Stimulated activated CD4-positive, alpha-beta T cell treated with anti-CD3 and anti-CD28 coated beads, Interleukin-1b, Interleukin-23, amount 100 ng/mL, for 24 hours (primary cell): ENCODE results near the gene TAF15.

Experiments
- DNase-seq, 4 experiments: peaks; one replicate each; pipeline ENCODE4 v3.0.0-alpha.2; 2020; ENCODE audit warnings: low read depth in 4 of 4, low spot score in 1 of 4

TAF15 gene

DNA sequence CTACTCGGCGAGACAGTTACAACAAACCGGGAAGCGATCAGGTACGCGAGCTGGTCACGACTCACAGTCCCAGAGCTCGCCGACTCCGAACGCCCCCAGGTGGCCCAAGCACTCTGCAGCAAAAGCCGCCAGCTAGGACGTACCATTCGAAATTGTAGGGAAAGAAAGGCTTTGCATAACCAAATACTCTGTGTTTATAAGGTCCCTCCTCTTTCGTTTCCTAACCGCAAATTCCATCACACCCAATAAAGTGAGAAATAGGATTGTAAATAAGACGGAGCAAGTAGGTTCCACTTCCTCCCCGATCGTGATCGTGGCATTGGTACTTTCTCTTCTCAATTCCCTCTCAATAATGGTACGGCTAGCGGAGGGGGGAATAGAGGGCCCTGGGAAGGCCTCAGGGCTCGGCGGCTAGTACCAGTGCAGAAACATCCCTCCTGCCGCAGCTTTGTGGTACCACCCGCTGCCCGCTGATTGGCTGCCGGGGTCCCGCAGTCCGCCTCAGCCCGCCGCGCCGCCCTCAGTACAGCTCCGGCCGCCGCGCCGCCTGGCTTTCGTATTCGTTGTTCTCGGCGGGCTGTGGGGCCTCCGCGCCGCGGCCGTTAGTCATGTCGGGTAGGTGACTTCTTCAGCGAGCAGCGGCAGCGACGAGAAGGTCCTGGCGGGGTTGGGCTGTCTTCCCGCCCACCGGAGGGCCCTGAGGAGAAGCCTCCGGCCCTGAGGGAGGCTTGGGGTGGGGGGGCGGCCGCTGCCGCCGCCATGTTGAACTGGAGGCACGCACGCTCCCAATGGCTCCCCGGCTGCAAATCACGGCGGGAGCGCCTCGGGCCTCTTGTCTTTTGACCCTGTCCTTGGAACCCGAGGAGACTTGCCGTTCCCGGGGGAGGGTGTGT lies at the start of gene TAF15:
Gene TAF15, plus strand, starts transcription at position 523 of the 893 bp plus-strand sequence. Its CDS starts 86 bp downstream, at position 609.
- DNase-seq, result peak; percentile 76 to 92 (median 84)

DNA sequence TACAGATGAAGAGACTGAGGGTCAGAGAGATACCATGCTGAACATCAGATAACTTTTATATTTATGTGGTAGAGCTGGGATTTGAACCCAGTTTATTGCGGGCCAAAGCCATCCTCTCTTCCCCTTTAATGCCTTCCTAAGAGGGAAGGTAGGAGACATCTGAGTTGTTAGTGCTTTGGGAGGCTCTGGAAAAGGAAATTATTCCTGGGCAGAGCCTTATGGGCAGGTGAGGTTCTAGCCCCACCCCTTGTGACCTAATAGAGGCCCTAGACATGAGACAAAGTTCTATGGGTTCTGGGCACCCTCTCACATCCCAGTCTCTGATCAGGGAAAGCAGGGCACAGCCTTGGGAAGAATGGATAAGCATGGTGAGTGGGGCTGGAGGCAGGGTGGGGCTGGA lies 48.7 kb upstream of the TAF15 start, which contains the start of gene C17orf50:
Gene C17orf50, plus strand, starts transcription at position 301 of the 400 bp plus-strand sequence. Its CDS starts 55 bp downstream, at position 356.
- DNase-seq, result no peak

DNA sequence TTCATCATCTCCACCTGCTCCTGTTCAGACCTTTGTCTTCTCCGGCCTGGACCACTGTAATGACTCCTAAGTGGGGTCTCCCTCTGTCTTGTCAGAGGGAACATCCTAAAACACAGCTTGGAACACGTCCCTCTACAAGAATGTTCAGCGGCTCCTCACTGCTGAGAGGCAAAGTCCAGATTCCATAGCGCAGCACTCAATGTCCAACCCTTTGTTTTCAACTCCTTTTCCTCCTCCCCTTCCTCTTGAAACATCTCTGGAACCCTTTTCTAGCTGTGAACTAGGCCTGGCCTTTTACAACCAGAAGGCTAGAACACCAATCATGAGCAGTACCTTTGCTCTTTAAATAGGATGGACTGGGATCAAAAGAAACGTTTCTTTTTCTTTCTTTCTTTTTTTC lies 47.7 kb upstream of the TAF15 start:
- DNase-seq, result no peak

DNA sequence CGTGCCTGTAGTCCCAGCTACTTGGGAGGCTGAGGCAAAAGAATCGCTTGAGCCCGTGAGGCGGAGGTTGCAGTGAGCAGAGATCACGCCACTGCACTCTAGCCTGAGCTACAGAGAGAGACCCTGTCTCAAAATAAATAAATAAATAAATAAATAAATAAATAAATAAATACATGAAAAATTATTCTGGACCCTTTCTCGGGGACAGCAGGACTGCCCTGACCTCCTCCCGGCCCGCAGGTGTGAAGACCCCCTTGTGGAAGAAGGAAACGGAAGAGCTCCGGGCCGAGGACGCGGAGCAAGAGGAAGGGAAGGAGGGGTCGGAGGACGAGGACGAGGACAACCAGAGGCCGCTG lies 45.5 kb upstream of the TAF15 start:
- no peak for DNase-seq

DNA sequence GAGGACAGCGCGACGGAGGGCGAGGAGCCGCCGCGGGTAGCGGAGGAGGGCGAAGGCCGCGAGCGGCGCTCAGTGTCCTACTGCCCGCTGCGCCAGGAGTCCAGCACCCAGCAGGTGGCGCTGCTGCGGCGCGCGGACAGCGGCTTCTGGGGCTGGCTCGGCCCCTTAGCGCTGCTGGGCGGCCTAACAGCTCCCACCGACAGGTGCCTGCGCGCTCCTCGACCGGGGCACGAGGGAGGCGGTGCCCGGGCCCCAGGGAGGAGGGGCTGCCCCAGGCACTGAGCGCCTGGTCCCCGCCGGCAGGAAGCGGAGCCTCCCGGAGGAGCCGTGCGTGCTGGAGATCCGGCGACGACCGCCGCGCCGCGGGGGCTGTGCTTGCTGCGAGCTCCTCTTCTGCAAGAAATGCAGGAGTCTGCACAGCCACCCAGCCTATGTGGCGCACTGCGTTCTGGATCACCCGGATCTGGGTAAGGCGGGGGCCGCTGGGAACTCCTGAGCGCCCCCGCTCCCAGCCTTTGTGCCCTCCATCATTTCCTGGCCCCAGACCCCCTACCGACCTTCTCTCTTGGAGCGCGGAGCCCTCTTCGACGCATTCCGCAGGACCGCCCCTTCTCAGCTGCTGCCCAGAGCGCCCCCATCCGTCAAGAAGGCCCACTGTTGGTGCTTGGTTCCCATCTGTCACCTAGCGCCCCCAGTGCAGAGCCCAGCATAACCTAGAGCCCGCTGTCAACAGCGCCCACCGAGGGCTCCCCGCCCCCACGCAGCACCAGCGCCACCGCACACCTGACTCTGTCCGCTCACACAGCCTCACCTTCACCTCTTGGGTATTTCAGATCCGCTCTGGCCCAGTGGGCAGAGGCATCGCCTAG lies 44.9 kb upstream of the TAF15 start:
- peak; percentile 67 to 80 (median 72) for DNase-seq

DNA sequence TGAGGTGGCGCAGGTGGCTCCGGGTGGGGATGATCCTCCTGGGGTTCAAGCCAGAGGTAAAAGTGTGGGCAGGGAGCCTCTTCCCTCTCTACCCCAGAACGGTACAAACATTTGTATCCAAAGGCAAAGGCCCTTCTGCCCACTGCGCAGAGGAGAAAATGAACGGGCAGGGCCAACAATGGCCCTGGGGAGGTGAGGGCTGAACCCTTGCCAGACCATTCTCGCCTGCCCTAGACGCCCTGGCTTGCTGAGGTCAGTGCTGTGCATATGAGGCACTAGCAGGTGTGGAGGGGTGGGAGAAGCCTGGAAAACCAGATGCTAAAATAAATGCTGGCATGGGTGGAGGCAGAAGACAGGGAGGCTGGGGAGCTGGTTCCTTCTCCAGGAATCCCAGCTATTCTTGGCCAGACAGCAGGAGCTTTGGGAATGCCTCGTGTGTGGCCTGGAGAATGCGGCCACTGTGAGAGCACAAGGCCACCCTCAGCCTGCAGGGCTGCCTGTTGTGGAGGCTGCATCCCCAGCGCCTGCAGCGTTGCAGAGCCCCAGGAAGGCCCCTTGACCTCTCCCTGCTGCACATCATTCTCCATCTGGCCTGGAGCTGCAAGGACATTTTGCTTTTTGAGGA lies 44.1 kb upstream of the TAF15 start:
- no peak for DNase-seq

DNA sequence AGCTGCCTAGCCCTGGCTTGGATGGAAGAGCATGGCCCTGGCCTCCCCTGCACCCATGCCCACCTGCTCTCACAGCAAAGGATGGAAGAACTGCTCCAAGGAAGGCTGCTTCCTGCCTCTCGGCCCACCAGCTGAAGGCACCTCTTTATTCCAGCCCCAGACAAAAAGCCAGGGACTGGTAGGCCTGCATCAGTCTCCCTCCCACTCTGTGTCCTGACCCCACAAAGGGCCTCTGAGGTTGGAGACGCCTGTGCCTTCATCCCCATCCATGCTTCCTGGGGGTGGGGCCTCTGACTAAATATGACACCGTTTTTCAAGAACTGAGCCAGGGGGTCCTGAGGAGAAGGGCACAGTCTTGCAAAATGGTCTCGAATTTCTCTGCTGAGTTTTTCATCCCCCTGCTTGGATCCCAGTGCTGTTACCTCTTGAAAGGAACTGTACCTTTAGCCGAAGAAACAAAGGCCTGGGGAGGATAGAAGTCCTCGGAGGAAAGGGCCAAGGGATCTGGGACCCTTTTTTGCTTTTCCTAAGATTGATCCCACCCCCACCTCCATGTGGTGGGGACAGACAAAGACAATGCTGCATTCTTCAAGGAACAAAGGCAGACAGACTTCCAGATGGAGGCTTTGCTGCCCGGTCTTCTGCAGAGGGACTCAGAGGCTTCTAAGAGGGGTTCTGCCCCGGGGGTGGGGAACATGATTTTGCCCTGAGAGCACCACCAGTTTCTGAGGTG lies 43.4 kb upstream of the TAF15 start:
- no peak for DNase-seq

DNA sequence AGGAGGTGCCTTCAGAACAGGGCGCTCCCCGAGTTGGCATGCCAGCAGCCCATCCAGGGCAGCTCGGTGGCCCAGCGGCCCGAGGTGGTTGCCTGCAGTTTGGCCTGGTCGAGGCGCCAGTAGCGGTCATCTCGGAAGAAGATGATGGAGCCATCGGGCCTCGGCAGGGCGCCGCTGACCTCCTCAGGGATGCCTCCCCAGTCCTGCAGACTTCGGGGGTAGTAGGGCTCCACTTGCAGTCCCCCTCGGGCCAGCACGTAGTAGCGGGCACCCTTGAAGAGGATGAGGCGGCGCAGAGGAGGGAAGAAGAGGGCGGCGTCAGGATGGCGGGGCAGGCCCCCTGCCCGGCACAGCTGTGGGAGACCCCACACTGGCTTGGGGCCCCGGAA lies 42.8 kb upstream of the TAF15 start:
- no peak for DNase-seq

DNA sequence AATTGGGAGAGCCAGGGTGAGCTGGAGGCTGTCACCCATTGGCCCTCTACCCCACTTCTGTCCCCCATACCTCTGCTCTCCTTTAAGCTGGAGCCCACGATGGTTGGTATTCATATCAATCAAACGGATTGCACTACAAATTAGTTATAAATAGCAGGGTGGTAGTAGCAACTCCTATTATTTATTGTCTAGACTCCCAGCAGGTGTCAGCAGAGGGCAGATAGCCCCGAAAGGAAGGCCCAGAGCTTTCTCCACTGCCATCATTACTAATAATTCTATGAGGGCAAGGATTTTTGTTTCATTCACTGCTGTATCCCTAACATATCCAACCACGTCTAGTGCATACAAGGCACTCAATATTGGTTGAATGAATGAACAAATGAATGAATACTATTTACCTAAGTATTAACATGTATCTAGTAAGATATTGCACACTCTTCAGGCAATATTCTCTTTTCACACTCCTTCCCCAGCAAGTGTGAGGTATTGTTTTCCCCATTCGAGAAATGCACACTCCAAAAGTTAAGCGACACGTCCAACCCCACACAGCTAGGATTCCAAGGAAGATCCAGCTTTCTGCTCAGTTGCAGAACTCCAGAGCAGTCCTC lies 42.3 kb upstream of the TAF15 start:
- DNase-seq, result no peak

DNA sequence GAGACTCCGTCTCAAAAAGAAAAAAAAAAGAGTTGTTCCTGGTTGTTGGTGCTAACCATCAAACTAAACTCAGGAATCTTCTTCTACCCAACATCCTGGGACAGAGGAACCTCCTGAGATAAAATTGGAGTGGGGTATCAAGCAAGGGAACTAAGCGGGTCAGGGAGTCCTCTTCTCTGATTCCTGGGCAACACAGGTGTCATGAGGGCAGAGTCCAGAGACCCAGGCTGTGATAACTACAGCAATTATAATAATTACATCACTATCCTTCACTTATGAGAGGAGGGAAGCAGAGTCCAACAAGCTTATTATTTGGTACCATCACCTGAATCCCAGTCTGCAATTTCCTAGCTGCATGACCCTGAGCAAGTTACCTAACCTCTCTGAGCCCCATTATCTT lies 40.5 kb upstream of the TAF15 start:
- no peak for DNase-seq

DNA sequence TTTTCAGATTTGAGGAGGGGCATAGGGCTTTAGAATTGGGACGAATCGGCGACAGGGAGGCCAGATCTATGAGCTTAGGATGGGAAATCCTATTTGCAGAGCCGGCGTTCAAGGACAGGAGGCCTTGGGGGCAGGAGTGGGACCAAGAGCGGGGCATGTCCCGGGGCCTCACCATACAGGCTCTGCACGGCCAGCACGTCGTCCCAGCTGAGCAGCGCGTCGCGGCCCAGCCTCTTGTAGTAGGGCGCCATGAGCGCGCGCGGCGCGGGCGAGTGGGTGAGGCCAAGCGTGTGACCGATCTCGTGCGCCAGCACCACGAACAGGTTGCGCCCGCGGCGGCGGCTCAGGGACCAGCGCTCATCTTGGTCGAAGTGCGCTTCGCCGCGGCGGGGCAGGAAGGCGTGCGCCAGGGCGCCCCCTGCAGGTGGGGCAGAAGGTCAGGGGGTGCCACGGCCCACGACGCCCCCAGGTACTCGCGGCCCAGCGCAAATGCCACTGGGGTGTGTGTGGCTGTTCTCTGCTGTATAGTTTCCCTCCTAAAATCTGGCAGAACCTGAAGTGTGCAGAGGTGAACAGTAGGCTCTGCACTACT lies 39.3 kb upstream of the TAF15 start:
- DNase-seq, result no peak

DNA sequence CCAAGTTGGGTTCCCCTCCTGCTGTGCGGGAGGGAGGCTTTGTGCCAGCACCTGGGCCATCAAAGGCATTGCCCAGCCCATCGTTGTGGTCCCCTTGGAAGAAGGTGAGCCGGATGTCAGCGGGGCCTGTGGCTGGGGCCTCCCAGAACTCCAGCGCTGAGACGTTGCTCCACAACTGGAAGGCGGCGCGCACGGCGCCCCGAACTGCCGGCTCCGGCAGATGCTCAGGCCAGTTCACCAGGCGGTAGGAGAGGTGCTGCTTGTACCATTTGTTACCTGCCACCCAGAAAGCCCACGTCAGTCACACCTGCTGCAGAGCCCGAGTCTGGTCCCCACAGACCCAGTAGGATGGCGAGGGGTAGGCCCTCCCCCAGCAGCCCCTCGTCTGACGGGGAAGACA lies 36.2 kb upstream of the TAF15 start:
- no peak for DNase-seq

DNA sequence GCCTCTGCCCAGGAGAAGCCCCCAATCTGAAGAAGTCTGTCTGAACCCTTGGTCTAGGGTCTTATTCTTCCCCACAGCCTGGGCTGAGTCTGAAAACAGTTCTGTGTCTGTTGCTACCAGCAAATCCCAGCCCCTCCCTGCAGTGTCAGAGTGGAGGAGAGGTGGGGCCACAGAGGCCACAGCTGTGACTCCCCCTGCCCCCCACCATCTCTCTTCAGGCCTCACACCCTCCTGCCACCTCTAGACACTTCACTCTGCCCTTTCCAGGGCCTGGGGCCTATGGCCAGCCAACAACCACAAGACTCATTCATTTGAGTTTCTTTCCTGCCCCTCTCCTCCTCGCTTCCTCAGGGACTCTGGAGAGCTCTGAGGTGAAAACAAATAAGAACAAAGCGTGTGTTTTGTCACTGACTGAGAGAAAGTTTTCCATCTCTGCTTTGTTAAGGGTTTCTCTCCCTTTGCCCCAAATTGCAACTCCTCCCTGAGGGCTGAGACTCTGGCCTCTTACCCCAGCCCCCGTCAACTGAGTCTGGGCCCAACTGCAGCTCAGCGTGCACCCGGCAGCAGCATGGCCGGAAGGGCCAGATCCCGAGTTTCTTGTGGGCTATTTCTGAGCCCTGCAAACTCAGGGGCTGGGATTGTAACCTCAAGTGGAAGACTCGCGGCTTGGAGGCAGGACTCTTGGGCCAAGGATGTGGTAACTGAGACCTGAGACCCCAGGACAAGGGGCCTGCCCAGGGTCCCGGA lies 35.4 kb upstream of the TAF15 start:
- no peak for DNase-seq

DNA sequence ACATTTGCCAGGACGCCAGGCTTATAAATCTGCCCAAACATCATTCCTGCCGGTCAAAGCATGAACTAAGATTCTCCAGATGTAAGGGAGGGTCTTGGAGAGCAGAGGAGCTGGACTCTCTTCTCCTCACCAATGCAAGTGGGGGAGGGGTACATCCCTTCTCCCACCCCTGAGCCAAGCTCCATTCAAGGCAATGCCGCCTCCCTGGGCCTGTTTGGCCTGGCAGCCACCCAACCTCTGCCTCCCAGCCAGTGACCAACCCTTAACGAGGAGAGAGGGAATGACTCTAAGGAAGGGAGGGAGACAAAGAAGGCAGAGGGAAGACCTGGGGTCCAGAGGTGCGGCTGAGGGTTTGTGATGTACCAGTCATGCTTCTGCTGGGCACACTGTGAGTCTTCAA lies 34.8 kb upstream of the TAF15 start:
- no peak for DNase-seq

DNA sequence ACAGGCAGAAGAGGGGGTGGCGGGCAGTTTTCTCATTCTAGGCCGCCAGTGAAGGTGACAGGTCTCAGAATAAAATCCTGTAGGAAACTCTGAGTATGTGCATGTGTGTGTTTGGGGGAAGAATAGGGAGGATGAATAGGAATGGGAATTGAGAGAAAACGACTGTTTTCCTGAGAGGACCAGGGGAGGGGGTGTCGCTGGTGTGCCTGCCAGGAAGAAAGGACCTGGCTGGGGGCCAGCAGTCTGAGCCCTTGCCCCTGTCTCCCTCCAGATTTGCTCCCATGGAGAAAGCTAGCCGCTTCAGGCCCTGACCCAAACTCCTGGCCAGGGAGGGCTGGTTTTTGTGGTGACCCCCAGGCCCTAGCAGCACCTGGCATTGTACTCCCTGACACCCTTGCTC lies 34.2 kb upstream of the TAF15 start:
- no peak for DNase-seq

DNA sequence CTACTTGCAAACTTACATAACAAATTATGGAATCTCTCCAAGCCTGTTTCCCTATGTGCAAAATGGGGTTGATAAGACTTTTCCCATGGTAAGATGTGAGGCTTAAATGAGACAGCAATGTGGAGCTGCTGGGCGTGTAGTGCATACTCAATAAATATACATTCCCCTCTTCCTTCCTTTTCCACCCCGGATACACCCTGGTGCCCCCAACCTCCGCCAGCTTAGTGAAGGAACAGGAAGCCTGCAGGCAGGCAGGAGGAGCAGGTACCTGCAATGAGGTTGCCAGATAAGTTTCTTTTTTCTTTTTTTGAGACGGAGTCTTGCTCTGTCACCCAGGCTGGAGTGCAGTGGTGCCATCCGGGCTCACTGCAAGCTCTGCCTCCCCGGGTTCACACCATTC lies 33.7 kb upstream of the TAF15 start:
- DNase-seq, result no peak

DNA sequence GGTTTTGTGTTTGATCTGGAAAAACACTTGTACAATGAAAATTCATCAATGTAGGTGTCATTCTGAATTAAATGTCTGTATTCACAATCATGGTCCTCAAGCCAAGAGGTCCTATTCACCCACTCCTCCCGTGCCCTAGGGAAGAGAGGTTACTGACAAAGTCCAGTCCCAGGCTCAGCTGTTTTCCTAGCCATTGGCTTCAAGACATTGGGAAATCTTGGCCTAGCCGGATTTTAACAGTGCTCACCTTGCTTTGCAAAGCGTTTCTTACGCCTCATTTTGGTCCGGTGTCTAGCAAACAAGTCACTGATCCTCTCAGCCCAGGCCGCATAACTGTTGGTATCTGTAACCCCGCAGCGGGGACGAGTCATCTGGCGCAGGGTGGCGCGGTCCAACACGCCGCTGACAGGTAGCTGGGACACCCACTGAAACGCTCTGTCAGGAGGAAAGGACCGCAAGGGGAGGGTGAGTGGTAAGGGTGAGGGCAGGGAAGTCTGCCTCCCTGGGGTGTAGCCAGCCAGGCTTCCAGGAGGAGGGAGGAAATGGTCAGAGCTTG lies 30.6 kb upstream of the TAF15 start:
- no peak for DNase-seq

DNA sequence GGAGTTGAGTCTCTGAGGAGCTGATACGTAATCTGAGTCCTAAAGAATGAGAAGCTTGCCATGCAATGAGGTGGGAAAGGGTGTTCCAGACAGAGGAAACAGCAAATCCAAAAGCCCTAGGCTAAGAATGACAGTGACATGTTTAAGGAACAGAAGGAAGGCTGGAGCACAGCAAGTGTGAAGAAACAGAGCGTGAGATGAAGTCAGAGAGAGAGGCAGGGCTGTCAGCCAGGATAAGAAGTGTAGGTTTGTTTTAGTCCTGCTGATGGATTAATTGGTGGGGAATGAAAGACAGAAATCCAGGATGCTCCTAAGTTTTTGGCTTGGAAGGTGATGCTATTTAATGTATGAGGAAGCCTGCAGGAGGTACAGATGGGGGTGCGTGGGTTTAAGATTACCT lies 28.3 kb upstream of the TAF15 start:
- no peak for DNase-seq

DNA sequence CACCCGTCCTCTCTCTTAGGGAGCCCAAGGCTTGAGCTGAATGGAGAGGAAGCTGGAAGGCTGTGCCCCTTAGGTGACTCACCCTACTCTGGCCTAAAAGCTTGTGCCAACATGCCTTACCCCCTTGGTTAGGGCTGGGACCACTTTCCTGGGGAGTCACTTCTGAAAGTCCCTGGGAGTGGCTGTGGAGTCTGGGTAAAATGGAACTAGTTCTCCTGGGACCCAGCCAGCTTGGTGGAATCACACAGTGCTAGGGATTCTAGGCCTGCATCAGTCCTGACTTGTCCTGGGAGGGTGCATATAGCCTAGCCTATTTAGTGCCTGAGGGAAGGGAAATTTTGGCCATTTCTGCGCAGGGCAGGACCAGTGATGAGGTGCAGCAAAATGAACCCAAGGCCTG lies 24.4 kb upstream of the TAF15 start:
- DNase-seq, result no peak
